ENCODE data around the gene C21orf58. TPM values are rescaled to one million over a fixed set of nuclear protein-coding genes. Genes with fewer than 3 reads are reported as not detected.
A peak's percentile ranks its signal among the peaks of the same experiment; 100 is the strongest.

Gene C21orf58
- total RNA-seq, 2 donors from 2014 or later = 19.6 to 37.4 TPM

DNA sequence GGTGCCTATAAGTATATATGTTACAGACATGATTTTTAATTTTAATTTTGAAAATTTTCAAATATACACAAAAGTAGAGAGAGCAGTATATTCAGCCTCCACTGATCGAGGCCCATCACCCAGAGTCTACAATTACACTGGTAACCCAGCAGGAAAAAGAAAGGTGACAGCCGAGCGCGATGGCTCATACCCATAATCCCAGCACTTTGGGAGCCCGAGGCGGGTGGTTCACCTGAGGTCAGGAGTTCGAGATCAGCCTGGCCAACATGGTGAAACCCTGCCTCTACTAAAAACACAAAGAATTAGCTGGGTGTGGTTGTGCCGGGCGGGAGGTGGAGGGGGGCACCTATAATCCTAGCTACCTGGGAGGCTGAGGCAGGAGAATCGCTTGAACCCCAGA is 36.1 kb downstream of the C21orf58 start:
- H3K4me3 ChIP-seq (ENCODE audit: low read length) = peak overlapping the region; percentile 85
- Mint-ChIP-seq H3K36me3 (ENCODE audit: low read depth) (peaks cover 40% of the 10 kb centered on the region), H3K4me1 (peaks cover 30% of the 10 kb centered on the region), H3K27ac (no peak overlapping the region), H3K27me3 (ENCODE audit: insufficient read depth) (no peaks in the 10 kb centered on the region), H3K9me3 (peaks cover 6% of the 10 kb centered on the region), H3K4me3 (peak overlapping the region; percentile 76)
- H3K36me3 ChIP-seq (ENCODE audit: control insufficient read depth, insufficient read depth, low read length) = peaks cover 40% of the 10 kb centered on the region
- peaks cover 17% of the 10 kb centered on the region for H3K9me3 ChIP-seq (ENCODE audit: control insufficient read depth, low read length)
- no peaks in the 10 kb centered on the region for H3K4me1 ChIP-seq (ENCODE audit: control insufficient read depth, insufficient read depth, low read length)
- no peaks in the 10 kb centered on the region for H3K27me3 ChIP-seq (ENCODE audit: control insufficient read depth, insufficient read depth, low read length, poor library complexity, severe bottlenecking)
- no peak for DNase-seq
- 89 to 100% methylated on average over 1 to 10 of the region's 10 CpGs for WGBS, 2 experiments (ENCODE audit: insufficient coverage in 1 of 2, insufficient read length in 1 of 2)
- H3K9ac ChIP-seq (ENCODE audit: extremely low read depth, low read length, poor library complexity, severe bottlenecking) = no peak overlapping the region
- TF ChIP-seq, protein P1, sequence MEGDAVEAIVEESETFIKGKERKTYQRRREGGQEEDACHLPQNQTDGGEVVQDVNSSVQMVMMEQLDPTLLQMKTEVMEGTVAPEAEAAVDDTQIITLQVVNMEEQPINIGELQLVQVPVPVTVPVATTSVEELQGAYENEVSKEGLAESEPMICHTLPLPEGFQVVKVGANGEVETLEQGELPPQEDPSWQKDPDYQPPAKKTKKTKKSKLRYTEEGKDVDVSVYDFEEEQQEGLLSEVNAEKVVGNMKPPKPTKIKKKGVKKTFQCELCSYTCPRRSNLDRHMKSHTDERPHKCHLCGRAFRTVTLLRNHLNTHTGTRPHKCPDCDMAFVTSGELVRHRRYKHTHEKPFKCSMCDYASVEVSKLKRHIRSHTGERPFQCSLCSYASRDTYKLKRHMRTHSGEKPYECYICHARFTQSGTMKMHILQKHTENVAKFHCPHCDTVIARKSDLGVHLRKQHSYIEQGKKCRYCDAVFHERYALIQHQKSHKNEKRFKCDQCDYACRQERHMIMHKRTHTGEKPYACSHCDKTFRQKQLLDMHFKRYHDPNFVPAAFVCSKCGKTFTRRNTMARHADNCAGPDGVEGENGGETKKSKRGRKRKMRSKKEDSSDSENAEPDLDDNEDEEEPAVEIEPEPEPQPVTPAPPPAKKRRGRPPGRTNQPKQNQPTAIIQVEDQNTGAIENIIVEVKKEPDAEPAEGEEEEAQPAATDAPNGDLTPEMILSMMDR (conservative IDR thresholded peaks at IDR 0.05) = no peak
- no peak overlapping the region for H3K27ac ChIP-seq (ENCODE audit: low read depth, low read length)

DNA sequence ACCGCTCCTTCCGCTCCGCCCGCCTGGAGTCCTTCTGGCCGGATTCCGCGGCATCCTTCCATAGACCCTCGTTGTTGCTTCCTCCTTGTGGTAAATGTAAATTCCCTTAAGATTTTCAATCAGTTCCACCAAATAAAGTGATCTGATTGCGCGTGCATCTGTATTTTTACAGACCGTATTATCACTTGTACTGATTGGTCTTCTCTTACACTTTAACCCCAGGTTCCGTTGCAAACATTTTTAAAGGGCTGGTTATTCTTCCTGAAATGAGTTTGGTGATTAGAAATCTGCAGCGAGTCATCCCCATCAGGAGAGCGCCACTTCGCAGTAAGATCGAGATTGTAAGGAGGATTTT is 37.0 kb downstream of the C21orf58 start:
- Histone ChIP-seq H3K9me3 (ENCODE audit: control insufficient read depth, low read length) (peaks cover 10% of the 10 kb centered on the region), H3K9ac (ENCODE audit: extremely low read depth, low read length, poor library complexity, severe bottlenecking) (peak overlapping the region; percentile 91), H3K4me3 (ENCODE audit: low read length) (peak overlapping the region; percentile 85), H3K27me3 (ENCODE audit: control insufficient read depth, insufficient read depth, low read length, poor library complexity, severe bottlenecking) (no peaks in the 10 kb centered on the region), H3K36me3 (ENCODE audit: control insufficient read depth, insufficient read depth, low read length) (peaks cover 40% of the 10 kb centered on the region), H3K4me1 (ENCODE audit: control insufficient read depth, insufficient read depth, low read length) (no peaks in the 10 kb centered on the region), H3K27ac (ENCODE audit: low read depth, low read length) (peak overlapping the region; percentile 85)
- H3K9me3 Mint-ChIP-seq = peaks cover under 1% of the 10 kb centered on the region
- H3K27ac Mint-ChIP-seq = peak overlapping the region; percentile 93
- 0% methylated on average over 8 to 16 of the region's 16 CpGs for WGBS, 2 experiments (ENCODE audit: insufficient coverage in 1 of 2, insufficient read length in 1 of 2)
- H3K4me3 Mint-ChIP-seq = peak overlapping the region; percentile 76
- peaks cover 30% of the 10 kb centered on the region for H3K4me1 Mint-ChIP-seq
- peaks cover 35% of the 10 kb centered on the region for H3K36me3 Mint-ChIP-seq (ENCODE audit: low read depth)
- no peaks in the 10 kb centered on the region for H3K27me3 Mint-ChIP-seq (ENCODE audit: insufficient read depth)
- no peak for DNase-seq
- TF ChIP-seq, protein P1 (conservative IDR thresholded peaks at IDR 0.05) = no peak

DNA sequence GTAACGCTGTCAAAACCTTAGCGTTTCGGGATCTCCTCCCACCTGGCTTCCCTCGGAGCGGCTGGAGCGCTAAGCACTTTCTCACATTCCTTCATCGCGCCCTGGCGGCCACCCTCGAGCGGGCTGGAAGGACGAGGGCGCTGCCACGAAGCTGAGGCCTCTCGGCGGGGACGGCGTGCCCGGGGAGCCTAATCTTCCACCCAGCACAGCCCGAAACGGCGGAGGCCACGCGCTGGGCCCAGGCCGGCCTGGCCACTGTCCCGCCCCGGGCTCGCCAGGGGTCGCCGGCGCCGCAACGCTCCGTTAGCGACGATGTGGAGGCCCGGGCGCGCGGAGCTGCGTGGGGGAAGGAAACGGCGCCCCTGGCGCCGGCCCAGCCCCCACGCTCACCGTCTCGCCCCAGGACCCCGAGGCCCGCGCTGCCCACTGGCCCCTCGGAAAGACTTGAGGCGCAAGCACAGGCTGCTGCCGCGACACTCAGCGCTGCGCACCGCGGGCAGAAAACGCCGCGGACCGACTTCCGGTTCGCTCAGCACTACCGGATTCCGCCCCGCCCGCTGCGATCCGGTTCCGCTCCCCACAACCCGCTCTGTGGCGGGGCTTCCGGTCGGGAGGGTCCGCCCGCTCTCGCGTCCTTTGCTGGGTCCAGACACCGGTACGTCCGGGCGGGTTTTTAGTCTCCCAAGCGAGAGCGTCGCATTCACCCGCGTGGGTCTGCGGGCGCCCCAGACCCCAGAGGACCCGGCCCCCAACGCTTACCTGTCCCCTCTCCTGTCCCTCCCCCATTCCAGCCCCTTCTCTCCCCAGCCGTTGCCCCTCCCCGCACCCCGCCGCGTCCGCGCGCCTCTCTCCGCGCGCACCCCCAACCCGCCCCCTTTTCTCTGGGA is 37.7 kb downstream of the C21orf58 start, which contains the start of gene YBEY:
TSS of gene YBEY (plus strand) at position 582 of the 887 bp plus-strand sequence. CDS start 572 bp downstream, outside the sequence.
- TF ChIP-seq, protein P1 (conservative IDR thresholded peaks at IDR 0.05) = peak; percentile 67
- Histone ChIP-seq H3K4me3 (ENCODE audit: low read length) (peak within 1 kb of the TSS; percentile 85), H3K4me1 (ENCODE audit: control insufficient read depth, insufficient read depth, low read length) (no peaks in the 10 kb centered on the region), H3K9ac (ENCODE audit: extremely low read depth, low read length, poor library complexity, severe bottlenecking) (peak within 1 kb of the TSS; percentile 91), H3K27ac (ENCODE audit: low read depth, low read length) (peak within 1 kb of the TSS; percentile 85), H3K36me3 (ENCODE audit: control insufficient read depth, insufficient read depth, low read length) (peaks cover 39% of the 10 kb centered on the region), H3K27me3 (ENCODE audit: control insufficient read depth, insufficient read depth, low read length, poor library complexity, severe bottlenecking) (no peaks in the 10 kb centered on the region), H3K9me3 (ENCODE audit: control insufficient read depth, low read length) (peaks cover 5% of the 10 kb centered on the region)
- Mint-ChIP-seq H3K36me3 (ENCODE audit: low read depth) (peaks cover 33% of the 10 kb centered on the region), H3K9me3 (no peaks in the 10 kb centered on the region), H3K27ac (peak within 1 kb of the TSS; percentile 93), H3K27me3 (ENCODE audit: insufficient read depth) (no peaks in the 10 kb centered on the region), H3K4me3 (peak within 1 kb of the TSS; percentile 76), H3K4me1 (peaks cover 26% of the 10 kb centered on the region)
- peak; percentile 95 for DNase-seq
- WGBS, 2 experiments (ENCODE audit: insufficient coverage in 1 of 2, insufficient read length in 1 of 2) = 0% methylated on average over 55 to 105 of the region's 105 CpGs

Data from endodermal cell (in vitro differentiated cells).